ENCODE results near the gene APBA2. TPM values are rescaled to one million over a fixed set of nuclear protein-coding genes. Genes with fewer than 3 reads are reported as not detected.

The APBA2 gene
- total RNA-seq, 5 donors from 2014 or later (not counting 1 experiment from before 2014, with no cell fraction given): 78.9 to 118 (median 94.9) TPM

DNA sequence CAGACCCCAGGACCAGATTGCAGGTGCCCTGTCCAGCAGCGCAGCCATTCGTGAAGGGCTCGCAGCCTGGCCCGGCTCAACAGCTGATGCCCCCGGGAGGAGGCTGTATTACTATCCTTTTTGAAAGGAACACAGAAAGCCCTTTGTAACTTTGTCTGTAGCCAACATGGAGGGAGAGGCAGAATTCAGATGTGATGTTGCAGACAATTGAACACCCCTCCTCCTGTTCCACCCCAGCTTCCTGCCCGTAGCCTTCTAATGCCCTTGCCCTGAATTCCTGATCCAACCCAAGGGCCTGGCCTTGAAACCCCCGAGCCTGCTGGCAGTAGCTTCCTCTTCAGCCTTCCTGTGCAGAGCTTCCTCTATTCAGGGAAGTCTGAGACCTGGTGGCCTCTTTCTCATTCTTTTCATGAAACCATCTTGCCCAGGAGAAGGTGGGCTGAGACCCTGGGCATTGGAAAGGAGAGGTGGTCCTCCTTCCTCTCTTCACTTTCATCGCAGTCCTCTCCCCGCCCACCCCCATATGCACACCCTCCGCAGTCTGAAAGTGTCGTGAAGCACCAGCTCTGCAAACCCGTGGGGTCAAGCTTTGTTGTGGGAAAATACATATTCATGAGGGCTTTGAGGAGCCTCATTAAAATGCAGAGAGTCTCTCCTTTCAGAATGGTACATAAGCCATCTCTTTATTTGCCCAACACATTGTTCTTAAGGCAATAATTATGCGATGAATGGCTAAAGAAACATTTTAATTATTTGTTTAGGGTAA is 109.2 kb downstream of the APBA2 start:
- ChIA-PET POLR2A (no interaction called here), CTCF (no interaction called here)
- H3K4me3 ChIP-seq (ENCODE audit: control insufficient read depth in 1 of 2, extremely low read depth in 1 of 2, low read length in 1 of 2): no peak overlapping the region
- peak overlapping the region; percentile 71 for H3K27ac ChIP-seq (ENCODE audit: low read length)
- H3K27me3 Mint-ChIP-seq: no peaks in the 10 kb centered on the region
- H3K4me1 ChIP-seq (ENCODE audit: control insufficient read depth in 1 of 2, extremely low read depth in 1 of 2, insufficient read depth in 2 of 2, low read length in 2 of 2): peaks cover 0 to 52% of the 10 kb centered on the region in 2 experiments
- no peaks in the 10 kb centered on the region for H3K9me3 Mint-ChIP-seq
- no peak for DNase-seq
- H3K4me1 Mint-ChIP-seq: peaks cover 22 to 62% (median 55%) of the 10 kb centered on the region in 3 donors
- H3K27ac Mint-ChIP-seq: peak overlapping the region; percentile 78 to 93
- 25% methylated on average over 2 of the region's 13 CpGs for WGBS (ENCODE audit: insufficient coverage)
- ATAC-seq (replicated peaks in 1 of 4): no peak
- no peaks in the 10 kb centered on the region for H3K9me3 ChIP-seq
- peaks cover 8 to 22% of the 10 kb centered on the region in 2 donors for H3K36me3 ChIP-seq (ENCODE audit: control insufficient read depth in 2 of 2, extremely low read depth in 1 of 2, insufficient read depth in 1 of 2, low read length in 1 of 2)
- peaks cover 19% of the 10 kb centered on the region for H3K36me3 Mint-ChIP-seq
- H3K27me3 ChIP-seq (replicated peaks in 1 of 2; ENCODE audit: control insufficient read depth in 2 of 2, extremely low read depth in 1 of 2, insufficient read depth in 2 of 2, low read length in 1 of 2): no peaks in the 10 kb centered on the region
- no peak overlapping the region for H3K4me3 Mint-ChIP-seq

DNA sequence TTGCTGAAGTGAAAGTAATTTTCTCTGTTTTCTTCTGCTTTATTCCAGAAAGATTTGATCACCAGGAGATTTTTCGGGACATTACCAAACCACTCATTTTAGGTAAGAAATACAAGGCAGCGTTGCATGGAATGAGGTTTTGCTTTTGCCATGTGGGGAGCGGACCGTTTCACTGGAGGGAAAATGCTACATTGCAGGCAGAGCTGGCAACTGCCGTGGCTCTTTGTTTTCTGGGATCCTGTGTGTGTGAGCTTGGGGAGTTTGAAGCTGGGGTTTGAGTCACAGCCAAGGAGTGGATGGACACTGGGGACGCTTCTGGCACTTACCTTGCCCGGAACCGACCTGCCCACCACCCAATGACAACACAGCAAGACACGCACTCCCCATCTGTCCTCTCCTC is 109.9 kb downstream of the APBA2 start:
- peaks cover 22 to 58% (median 55%) of the 10 kb centered on the region in 3 donors for H3K4me1 Mint-ChIP-seq

DNA sequence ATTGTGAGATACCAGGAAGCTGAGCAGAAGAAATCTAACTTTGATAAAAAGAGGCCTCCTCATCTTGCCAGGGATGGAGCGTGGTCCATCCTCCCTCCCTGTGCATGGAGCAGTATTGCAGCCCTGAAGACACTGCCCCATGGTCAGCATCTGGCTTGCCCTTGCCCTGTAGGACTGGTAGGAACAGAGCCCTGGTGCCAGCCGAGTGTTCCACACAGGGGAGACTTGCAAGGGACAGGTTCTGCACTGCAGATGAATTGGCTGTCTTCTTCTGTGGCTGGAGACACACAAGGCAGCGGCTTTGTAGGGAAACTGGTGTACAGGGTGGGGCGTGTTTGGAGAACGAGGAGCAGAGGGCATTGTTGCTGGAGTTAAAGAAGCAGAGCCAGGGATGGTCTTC is 110.5 kb downstream of the APBA2 start:
- no peak overlapping the region for H3K4me3 ChIP-seq (ENCODE audit: control insufficient read depth in 1 of 2, extremely low read depth in 1 of 2, low read length in 1 of 2)
- no peaks in the 10 kb centered on the region for H3K9me3 ChIP-seq
- DNase-seq (no peak), ATAC-seq (replicated peaks in 1 of 4) (no peak)
- H3K4me1 ChIP-seq (ENCODE audit: control insufficient read depth in 1 of 2, extremely low read depth in 1 of 2, insufficient read depth in 2 of 2, low read length in 2 of 2): peaks cover 0 to 49% of the 10 kb centered on the region in 2 experiments
- Mint-ChIP-seq H3K36me3 (peaks cover 19% of the 10 kb centered on the region), H3K4me3 (no peak overlapping the region), H3K27ac (no peak overlapping the region), H3K27me3 (no peaks in the 10 kb centered on the region), H3K9me3 (no peaks in the 10 kb centered on the region), H3K4me1 (peaks cover 22 to 54% (median 53%) of the 10 kb centered on the region in 3 donors)
- ChIA-PET CTCF (no interaction called here), POLR2A (no interaction called here)
- no peaks in the 10 kb centered on the region for H3K27me3 ChIP-seq (replicated peaks in 1 of 2; ENCODE audit: control insufficient read depth in 2 of 2, extremely low read depth in 1 of 2, insufficient read depth in 2 of 2, low read length in 1 of 2)
- 92% methylated on average over 5 of the region's 5 CpGs for WGBS (ENCODE audit: insufficient coverage)
- H3K36me3 ChIP-seq (ENCODE audit: control insufficient read depth in 2 of 2, extremely low read depth in 1 of 2, insufficient read depth in 1 of 2, low read length in 1 of 2): peaks cover 5 to 22% of the 10 kb centered on the region in 2 donors
- H3K27ac ChIP-seq (ENCODE audit: low read length): no peak overlapping the region

More for the DNA sequence above, 109.9 kb downstream of the APBA2 start:
- H3K27ac Mint-ChIP-seq: no peak overlapping the region
- no peaks in the 10 kb centered on the region for H3K9me3 Mint-ChIP-seq
- no peaks in the 10 kb centered on the region for H3K27me3 ChIP-seq (replicated peaks in 1 of 2; ENCODE audit: control insufficient read depth in 2 of 2, extremely low read depth in 1 of 2, insufficient read depth in 2 of 2, low read length in 1 of 2)
- DNase-seq (no peak), ATAC-seq (replicated peaks in 1 of 4) (no peak)
- CTCF ChIA-PET: no interaction called here
- POLR2A ChIA-PET: no interaction called here
- H3K4me3 Mint-ChIP-seq: no peak overlapping the region
- H3K4me1 ChIP-seq (ENCODE audit: control insufficient read depth in 1 of 2, extremely low read depth in 1 of 2, insufficient read depth in 2 of 2, low read length in 2 of 2): peaks cover 0 to 51% of the 10 kb centered on the region in 2 experiments
- H3K9me3 ChIP-seq: no peaks in the 10 kb centered on the region
- WGBS (ENCODE audit: insufficient coverage): 93% methylated on average over 3 of the region's 9 CpGs
- H3K36me3 ChIP-seq (ENCODE audit: control insufficient read depth in 2 of 2, extremely low read depth in 1 of 2, insufficient read depth in 1 of 2, low read length in 1 of 2): peaks cover 8 to 22% of the 10 kb centered on the region in 2 donors
- H3K27ac ChIP-seq (ENCODE audit: low read length): no peak overlapping the region
- H3K36me3 Mint-ChIP-seq: peaks cover 19% of the 10 kb centered on the region
- H3K27me3 Mint-ChIP-seq: no peaks in the 10 kb centered on the region
- H3K4me3 ChIP-seq (ENCODE audit: control insufficient read depth in 1 of 2, extremely low read depth in 1 of 2, low read length in 1 of 2): no peak overlapping the region

DNA sequence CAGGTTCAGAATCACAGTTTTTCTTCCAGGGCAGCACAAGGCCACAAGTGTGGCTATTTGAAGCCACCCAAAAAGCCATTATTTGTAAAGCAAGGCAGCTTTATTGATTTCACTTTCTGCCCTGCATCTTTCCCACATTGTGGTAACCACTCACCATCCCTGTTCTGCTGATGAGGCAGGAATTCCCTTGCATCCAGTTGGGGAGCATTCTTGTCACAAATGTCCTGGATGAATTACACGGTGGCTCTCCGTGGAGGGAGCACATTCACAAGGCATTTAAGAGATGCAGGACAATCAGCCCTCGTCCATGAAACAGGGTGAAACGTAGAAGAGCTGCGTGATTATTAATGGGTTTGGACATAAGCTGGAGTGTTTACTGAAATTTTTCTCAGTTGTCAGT is 111.2 kb downstream of the APBA2 start:
- H3K27ac ChIP-seq (ENCODE audit: low read length): no peak overlapping the region
- H3K4me3 ChIP-seq (ENCODE audit: control insufficient read depth in 1 of 2, extremely low read depth in 1 of 2, low read length in 1 of 2): no peak overlapping the region
- Mint-ChIP-seq H3K9me3 (no peaks in the 10 kb centered on the region), H3K27me3 (no peaks in the 10 kb centered on the region), H3K4me1 (peaks cover 23 to 55% (median 51%) of the 10 kb centered on the region in 3 donors), H3K4me3 (no peak overlapping the region), H3K27ac (no peak overlapping the region), H3K36me3 (peaks cover 19% of the 10 kb centered on the region)
- H3K4me1 ChIP-seq (ENCODE audit: control insufficient read depth in 1 of 2, extremely low read depth in 1 of 2, insufficient read depth in 2 of 2, low read length in 2 of 2): peaks cover 0 to 45% of the 10 kb centered on the region in 2 experiments
- H3K27me3 ChIP-seq (replicated peaks in 1 of 2; ENCODE audit: control insufficient read depth in 2 of 2, extremely low read depth in 1 of 2, insufficient read depth in 2 of 2, low read length in 1 of 2): no peaks in the 10 kb centered on the region
- no peak for DNase-seq
- ATAC-seq (replicated peaks in 1 of 4): no peak
- WGBS (ENCODE audit: insufficient coverage): no CpG with 5 or more reads among the region's 5 CpGs
- CTCF ChIA-PET: no interaction called here
- no peaks in the 10 kb centered on the region for H3K9me3 ChIP-seq
- H3K36me3 ChIP-seq (ENCODE audit: control insufficient read depth in 2 of 2, extremely low read depth in 1 of 2, insufficient read depth in 1 of 2, low read length in 1 of 2): peaks cover 0 to 19% of the 10 kb centered on the region in 2 donors
- POLR2A ChIA-PET: no interaction called here

DNA sequence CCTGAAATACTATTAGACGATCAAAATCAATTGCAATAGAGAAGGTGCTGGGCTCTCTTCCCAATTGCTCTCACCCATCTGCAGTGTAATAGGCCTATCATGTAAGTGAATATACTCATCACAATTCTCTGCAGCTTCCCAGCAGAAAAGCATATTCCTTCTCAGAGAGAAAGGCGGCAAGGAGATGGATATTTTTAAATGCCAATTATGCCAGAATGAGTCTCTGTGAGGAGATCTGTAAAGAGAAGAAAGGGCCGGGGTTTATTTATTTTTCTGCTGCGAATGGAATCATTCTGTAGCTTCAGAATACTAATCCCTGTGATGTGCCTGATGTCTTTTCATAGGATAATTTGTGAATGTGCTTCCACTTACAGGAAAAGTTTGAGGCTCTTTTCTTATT is 112.0 kb downstream of the APBA2 start:
- ChIA-PET CTCF (no interaction called here), POLR2A (no interaction called here)
- Mint-ChIP-seq H3K4me3 (no peak overlapping the region), H3K36me3 (peaks cover 26% of the 10 kb centered on the region), H3K27ac (no peak overlapping the region), H3K27me3 (no peaks in the 10 kb centered on the region), H3K4me1 (peaks cover 27 to 56% (median 51%) of the 10 kb centered on the region in 3 donors), H3K9me3 (no peaks in the 10 kb centered on the region)
- H3K27me3 ChIP-seq (replicated peaks in 1 of 2; ENCODE audit: control insufficient read depth in 2 of 2, extremely low read depth in 1 of 2, insufficient read depth in 2 of 2, low read length in 1 of 2): no peaks in the 10 kb centered on the region
- no peak overlapping the region for H3K27ac ChIP-seq (ENCODE audit: low read length)
- WGBS (ENCODE audit: insufficient coverage): no CpG with 5 or more reads among the region's 4 CpGs
- DNase-seq (no peak), ATAC-seq (replicated peaks in 1 of 4) (no peak)
- no peak overlapping the region for H3K4me3 ChIP-seq (ENCODE audit: control insufficient read depth in 1 of 2, extremely low read depth in 1 of 2, low read length in 1 of 2)
- H3K36me3 ChIP-seq (ENCODE audit: control insufficient read depth in 2 of 2, extremely low read depth in 1 of 2, insufficient read depth in 1 of 2, low read length in 1 of 2): peaks cover 0 to 19% of the 10 kb centered on the region in 2 donors
- H3K9me3 ChIP-seq: no peaks in the 10 kb centered on the region
- H3K4me1 ChIP-seq (ENCODE audit: control insufficient read depth in 1 of 2, extremely low read depth in 1 of 2, insufficient read depth in 2 of 2, low read length in 2 of 2): peaks cover 0 to 46% of the 10 kb centered on the region in 2 experiments

DNA sequence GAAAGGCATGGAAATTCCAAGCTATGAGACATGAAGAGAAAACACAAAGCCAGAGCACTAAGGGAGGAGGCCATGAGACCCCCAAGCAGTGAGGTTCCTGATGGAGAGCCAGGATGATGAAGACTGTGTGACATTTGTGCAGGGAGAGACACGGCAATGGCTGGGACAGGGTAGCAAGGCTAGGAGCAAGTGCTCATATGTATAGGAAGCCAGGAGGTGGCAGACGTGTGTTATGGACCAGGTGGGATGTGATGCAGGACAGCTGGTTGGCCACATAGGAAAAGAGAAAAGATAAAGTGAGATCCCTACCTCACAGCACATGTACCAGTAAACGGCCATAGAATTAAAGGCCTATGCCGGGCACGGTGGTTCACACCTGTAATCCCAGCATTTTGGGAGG is 112.7 kb downstream of the APBA2 start:
- 100% methylated on average over 1 of the region's 5 CpGs for WGBS (ENCODE audit: insufficient coverage)
- DNase-seq (no peak), ATAC-seq (replicated peaks in 1 of 4) (no peak)
- Mint-ChIP-seq H3K9me3 (no peaks in the 10 kb centered on the region), H3K36me3 (peaks cover 31% of the 10 kb centered on the region), H3K4me1 (peaks cover 27 to 56% (median 51%) of the 10 kb centered on the region in 3 donors), H3K4me3 (no peak overlapping the region), H3K27me3 (no peaks in the 10 kb centered on the region), H3K27ac (no peak overlapping the region)
- peaks cover 0 to 19% of the 10 kb centered on the region in 2 donors for H3K36me3 ChIP-seq (ENCODE audit: control insufficient read depth in 2 of 2, extremely low read depth in 1 of 2, insufficient read depth in 1 of 2, low read length in 1 of 2)
- POLR2A ChIA-PET: interaction anchor here in 1 of 2 donors (0.7 kb wide), 1 partner anchor 11 kb away, joined by 5 read pairs; no protein-coding TSS in a partner anchor
- CTCF ChIA-PET: no interaction called here
- peaks cover 0 to 46% of the 10 kb centered on the region in 2 experiments for H3K4me1 ChIP-seq (ENCODE audit: control insufficient read depth in 1 of 2, extremely low read depth in 1 of 2, insufficient read depth in 2 of 2, low read length in 2 of 2)
- H3K4me3 ChIP-seq (ENCODE audit: control insufficient read depth in 1 of 2, extremely low read depth in 1 of 2, low read length in 1 of 2): no peak overlapping the region
- H3K27me3 ChIP-seq (replicated peaks in 1 of 2; ENCODE audit: control insufficient read depth in 2 of 2, extremely low read depth in 1 of 2, insufficient read depth in 2 of 2, low read length in 1 of 2): no peaks in the 10 kb centered on the region
- no peaks in the 10 kb centered on the region for H3K9me3 ChIP-seq
- H3K27ac ChIP-seq (ENCODE audit: low read length): no peak overlapping the region
